Activated CD4-positive, alpha-beta T cell treated with anti-CD3 and anti-CD28 coated beads for 36 hours (primary cell): Measurements from ENCODE around the gene ANO6. TPM values are rescaled to one million over a fixed set of nuclear protein-coding genes. Genes with fewer than 3 reads are reported as not detected.

Source experiments
- ATAC-seq: fragments of 200-7000 bp; cut with Tn5 transposase; one replicate; pipeline ENCODE4 v1.10.0; 2021; ENCODE audit warnings: mild to moderate bottlenecking, moderate library complexity
- CTCF ChIA-PET: fragments of 350-600 bp; sonication (Branson Sonifier 250); formaldehyde crosslinking; loops from one replicate; lab custom pipeline; 2021; ENCODE audit warnings: antibody characterized with exemption; lab: Charles Lee
- POLR2A ChIA-PET: fragments of 350-600 bp; sonication (Branson Sonifier 250); formaldehyde crosslinking; loops from one replicate; lab custom pipeline; 2021; ENCODE audit warnings: antibody characterized with exemption, inconsistent platforms; lab: Charles Lee
- DNase-seq: peaks from one replicate; pipeline ENCODE4 v3.0.0-alpha.2; 2020
- H3K27ac Mint-ChIP-seq: one replicate; pipeline ENCODE4 v1.8.0; 2021; ENCODE audit warnings: mixed read lengths
- H3K27me3 Mint-ChIP-seq: one replicate; pipeline ENCODE4 v1.8.0; 2021; ENCODE audit warnings: mixed read lengths
- H3K36me3 Mint-ChIP-seq: one replicate; pipeline ENCODE4 v1.8.0; 2021; ENCODE audit warnings: low read depth, mixed read lengths
- H3K4me1 Mint-ChIP-seq: one replicate; pipeline ENCODE4 v1.8.0; 2021; ENCODE audit warnings: mixed read lengths
- H3K4me3 Mint-ChIP-seq: one replicate; pipeline ENCODE4 v1.8.0; 2021; ENCODE audit warnings: mild to moderate bottlenecking, moderate library complexity, mixed read lengths
- H3K9me3 Mint-ChIP-seq: one replicate; pipeline ENCODE4 v1.8.0; 2021; ENCODE audit warnings: low read depth, mixed read lengths
- intact Hi-C, 2 experiments: fragments of 100-400 bp; cut with DNase I in 1 of 2; cut with micrococcal nuclease in 1 of 2; formaldehyde crosslinking; loops; one replicate each; pipeline versions ENCODE4 v1.14.2 to v1.15.1; 2022 to 2024; cut with DNase I, micrococcal nuclease
- total RNA-seq, 2 experiments: library from RNA; stranded (reverse); gene quantifications; one replicate each; pipeline ENCODE4 v1.2.3, GENCODE V29; 2021

Gene ANO6
- total RNA-seq, 2 experiments from 2014 or later = 18.7 to 20.3 TPM

DNA sequence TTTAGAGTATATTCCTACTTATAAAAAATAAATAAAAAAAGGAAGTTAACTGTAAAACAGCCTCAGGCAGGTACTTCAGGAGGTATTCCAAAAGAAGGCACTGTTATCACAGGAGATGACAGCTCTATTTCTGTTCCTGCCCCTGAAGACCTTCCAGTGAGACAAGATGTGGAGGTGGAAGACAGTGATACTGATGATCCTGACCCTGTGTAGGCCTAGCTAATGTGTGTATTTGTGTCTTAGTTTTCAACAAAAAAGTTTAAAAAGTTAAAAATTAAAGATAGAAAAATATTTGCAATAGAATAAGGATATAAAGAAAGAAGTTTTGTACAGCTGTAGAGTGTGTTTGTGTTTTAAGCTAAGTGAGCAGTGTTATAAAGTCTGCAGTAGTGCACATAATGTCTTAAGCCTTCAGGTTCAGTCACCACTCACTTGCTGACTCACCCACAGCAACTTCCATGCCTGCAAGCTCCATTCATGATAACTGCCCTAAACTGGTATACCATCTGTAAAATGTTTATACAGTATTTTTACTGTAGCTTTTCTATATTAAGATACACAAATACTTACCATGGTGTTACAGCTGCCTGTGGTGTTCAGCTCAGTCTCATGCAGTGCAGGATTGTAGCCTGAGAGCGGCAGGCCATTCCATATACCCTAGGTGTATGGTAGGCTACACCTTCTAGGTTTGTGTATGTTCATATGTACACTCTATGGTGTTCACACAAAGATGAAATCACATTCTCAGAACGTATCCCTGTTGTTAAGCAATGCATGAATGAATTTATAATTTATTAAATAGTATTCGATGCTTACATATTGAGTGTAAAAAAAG lies 121.1 kb downstream of the ANO6 start:
- Mint-ChIP-seq H3K4me1 (no peaks in the 10 kb centered on the region), H3K36me3 (peaks cover 9% of the 10 kb centered on the region), H3K9me3 (no peaks in the 10 kb centered on the region), H3K27me3 (no peaks in the 10 kb centered on the region), H3K27ac (no peak overlapping the region), H3K4me3 (no peak overlapping the region)
- DNase-seq = no peak
- CTCF ChIA-PET = interaction anchor here (0.6 kb wide), 1 partner anchor 121 kb away, joined by 3 read pairs; the partner anchor contains the start of gene ANO6
- POLR2A ChIA-PET = no interaction called here
- no peak for ATAC-seq
- intact Hi-C loops = no loop called here

DNA sequence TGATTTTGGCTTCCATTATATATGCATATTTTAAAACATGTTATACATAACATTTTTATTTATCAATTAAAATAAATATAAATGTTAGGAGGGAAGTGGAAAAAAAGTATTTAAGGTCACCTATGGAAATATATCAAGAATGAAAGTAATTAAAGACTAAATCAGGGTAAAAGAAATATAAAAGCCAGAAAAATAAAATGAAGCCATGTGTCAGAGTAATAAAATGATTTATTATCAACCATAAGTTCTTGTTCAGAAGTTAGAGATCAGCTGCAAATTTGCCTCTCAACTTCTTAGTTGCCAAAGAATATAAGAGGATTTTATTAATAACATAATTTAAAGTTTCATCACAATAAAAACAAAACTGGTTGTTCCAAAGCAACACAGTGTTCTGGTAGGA lies 121.9 kb downstream of the ANO6 start:
- CTCF ChIA-PET = no interaction called here

DNA sequence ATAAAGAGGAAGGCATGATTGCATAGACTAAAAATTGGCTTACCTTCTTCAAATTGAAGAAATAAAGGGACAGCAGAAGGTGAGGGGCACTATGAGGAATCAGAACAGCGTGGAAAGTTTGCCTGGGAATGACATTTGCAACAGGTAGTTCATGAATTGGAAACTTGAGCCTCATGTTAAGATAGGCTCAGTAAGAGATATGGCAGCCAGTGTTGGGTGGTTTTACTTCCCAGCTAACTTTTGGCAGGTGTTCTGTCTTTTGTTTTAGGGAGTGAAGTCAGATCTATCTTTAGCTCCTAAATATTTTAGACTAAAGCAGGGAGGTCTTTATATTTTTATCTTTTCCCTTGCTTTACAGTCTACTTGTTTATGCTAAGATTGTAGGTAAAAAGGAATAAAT lies 122.4 kb downstream of the ANO6 start:
- DNase-seq (no peak), ATAC-seq (no peak)
- peaks cover 1% of the 10 kb centered on the region for H3K4me1 Mint-ChIP-seq
- POLR2A ChIA-PET = no interaction called here
- CTCF ChIA-PET = no interaction called here
- H3K27me3 Mint-ChIP-seq = no peaks in the 10 kb centered on the region
- H3K9me3 Mint-ChIP-seq = no peaks in the 10 kb centered on the region
- intact Hi-C loops = no loop called here
- no peaks in the 10 kb centered on the region for H3K36me3 Mint-ChIP-seq
- no peak overlapping the region for H3K4me3 Mint-ChIP-seq
- H3K27ac Mint-ChIP-seq = no peak overlapping the region

More for the DNA sequence above, 121.9 kb downstream of the ANO6 start:
- H3K36me3 Mint-ChIP-seq = peaks cover under 1% of the 10 kb centered on the region
- POLR2A ChIA-PET = no interaction called here
- intact Hi-C loops = no loop called here
- ATAC-seq (no peak), DNase-seq (no peak)
- H3K27ac Mint-ChIP-seq = no peak overlapping the region
- no peaks in the 10 kb centered on the region for H3K4me1 Mint-ChIP-seq
- H3K9me3 Mint-ChIP-seq = no peaks in the 10 kb centered on the region
- no peak overlapping the region for H3K4me3 Mint-ChIP-seq
- no peaks in the 10 kb centered on the region for H3K27me3 Mint-ChIP-seq

DNA sequence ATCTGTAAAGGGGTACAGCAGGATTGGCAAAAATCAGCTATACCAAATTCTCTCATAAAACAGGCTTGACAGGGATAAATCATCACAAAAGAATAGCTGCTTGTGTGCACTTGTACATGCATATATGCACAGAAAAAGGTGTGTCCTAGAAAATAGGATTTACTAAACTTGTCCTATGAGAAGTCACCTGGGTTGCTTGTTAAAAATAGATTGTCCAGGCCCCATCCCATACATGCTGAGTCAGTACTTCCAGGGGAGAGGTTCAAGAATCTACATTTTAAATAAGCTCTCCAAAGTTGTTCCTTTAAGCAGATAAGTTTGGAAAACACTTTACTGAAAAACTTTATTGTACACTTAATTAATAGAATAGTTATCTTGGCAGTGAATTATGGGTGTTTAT lies 123.1 kb downstream of the ANO6 start:
- ChIA-PET CTCF (no interaction called here), POLR2A (no interaction called here)
- Mint-ChIP-seq H3K9me3 (no peaks in the 10 kb centered on the region), H3K36me3 (no peaks in the 10 kb centered on the region), H3K4me1 (peaks cover 4% of the 10 kb centered on the region), H3K27me3 (no peaks in the 10 kb centered on the region), H3K27ac (no peak overlapping the region), H3K4me3 (no peak overlapping the region)
- ATAC-seq = no peak
- intact Hi-C loops = no loop called here
- no peak for DNase-seq

DNA sequence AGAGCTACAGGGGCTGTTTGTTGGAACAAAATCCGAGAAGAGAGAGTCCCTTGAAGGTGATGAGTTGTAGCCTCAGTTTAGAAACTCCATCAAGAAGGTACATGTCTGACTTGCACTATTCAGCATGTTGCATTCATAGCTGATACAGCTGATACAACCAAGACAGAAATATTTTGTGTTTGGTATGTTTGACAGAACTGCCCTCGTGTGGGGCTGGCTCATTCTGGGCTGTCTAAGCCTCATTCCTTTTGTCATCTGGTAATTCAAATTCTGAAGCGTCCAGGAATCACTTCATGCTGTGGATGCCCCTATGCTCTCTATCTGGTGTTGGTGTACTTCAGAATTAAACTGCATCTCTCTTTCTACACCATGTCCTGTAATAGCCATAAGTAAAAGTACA lies 126.3 kb downstream of the ANO6 start:
- POLR2A ChIA-PET = no interaction called here
- CTCF ChIA-PET = interaction anchor here (0.6 kb wide), 1 partner anchor 397 kb away, joined by 3 read pairs; no protein-coding TSS in a partner anchor
- Mint-ChIP-seq H3K4me3 (no peak overlapping the region), H3K9me3 (no peaks in the 10 kb centered on the region), H3K4me1 (peaks cover 4% of the 10 kb centered on the region), H3K27me3 (no peaks in the 10 kb centered on the region), H3K36me3 (peaks cover 3% of the 10 kb centered on the region), H3K27ac (no peak overlapping the region)
- intact Hi-C loops = no loop called here
- ATAC-seq (no peak), DNase-seq (no peak)

DNA sequence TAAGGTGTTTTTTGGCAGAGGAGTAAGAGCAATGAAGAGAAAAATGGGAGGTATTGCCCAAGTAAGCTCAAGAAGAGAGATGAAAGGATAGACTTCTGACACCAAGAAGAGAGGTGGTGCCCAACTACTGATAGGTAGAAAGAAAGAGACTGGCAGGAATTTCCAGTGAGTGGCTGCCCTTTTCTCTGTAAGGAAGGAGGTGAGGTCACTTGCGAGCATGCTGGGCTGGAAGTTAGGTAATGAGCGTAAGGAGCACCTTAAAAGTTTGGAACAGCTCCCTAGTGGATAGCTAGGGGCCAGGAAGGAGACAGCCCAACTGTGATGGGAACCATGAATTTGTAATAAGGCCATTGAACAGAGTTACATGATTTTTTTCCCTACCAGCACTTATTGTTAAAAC lies 127.0 kb downstream of the ANO6 start:
- DNase-seq (no peak), ATAC-seq (no peak)
- no peaks in the 10 kb centered on the region for H3K9me3 Mint-ChIP-seq
- no peaks in the 10 kb centered on the region for H3K27me3 Mint-ChIP-seq
- peaks cover 3% of the 10 kb centered on the region for H3K36me3 Mint-ChIP-seq
- POLR2A ChIA-PET = interaction anchor here (0.7 kb wide), 1 partner anchor 11 kb away, joined by 3 read pairs; no protein-coding TSS in a partner anchor
- peaks cover 4% of the 10 kb centered on the region for H3K4me1 Mint-ChIP-seq
- H3K27ac Mint-ChIP-seq = no peak overlapping the region
- intact Hi-C loops = no loop called here
- no peak overlapping the region for H3K4me3 Mint-ChIP-seq
- CTCF ChIA-PET = interaction anchor here (0.6 kb wide), 1 partner anchor 9 kb away, joined by 3 read pairs; no protein-coding TSS in a partner anchor

DNA sequence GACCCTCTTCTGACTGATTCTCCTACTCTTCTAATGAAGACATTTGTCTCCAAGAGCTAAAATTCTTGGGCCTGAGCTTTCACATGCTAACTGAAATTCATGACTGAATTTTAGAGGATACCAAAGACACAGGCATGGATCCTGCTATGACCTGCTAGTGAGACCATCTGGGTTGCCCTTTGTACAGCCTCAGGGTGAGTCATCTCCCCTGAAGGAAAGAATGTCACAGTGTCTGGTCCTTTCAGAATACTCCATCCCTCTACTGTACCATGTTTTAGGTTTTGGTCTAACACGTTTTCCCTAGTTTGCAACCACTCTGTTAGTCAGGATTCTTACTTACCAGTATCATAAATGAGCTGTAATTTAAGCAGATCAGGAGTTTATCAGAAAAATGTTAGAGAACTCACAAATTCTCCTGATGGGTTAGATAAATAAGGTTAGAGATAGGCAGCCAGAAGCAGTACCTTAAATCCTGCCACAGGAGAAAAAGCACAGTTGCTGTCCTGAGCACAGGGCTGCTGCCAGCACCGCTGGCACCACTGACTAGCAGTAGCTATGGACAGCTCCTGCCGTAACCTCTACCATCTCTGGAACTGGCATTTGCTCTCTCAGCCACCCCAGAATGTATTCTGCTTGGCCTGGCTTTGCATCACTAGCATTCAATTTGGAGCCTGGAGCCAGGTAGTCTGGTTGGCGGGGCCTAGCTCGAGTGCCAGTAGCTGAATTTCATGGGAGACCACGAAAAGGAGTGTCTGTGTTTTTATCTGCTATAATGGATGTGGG lies 127.6 kb downstream of the ANO6 start:
- Mint-ChIP-seq H3K9me3 (no peaks in the 10 kb centered on the region), H3K27me3 (no peaks in the 10 kb centered on the region), H3K27ac (no peak overlapping the region), H3K4me3 (no peak overlapping the region), H3K4me1 (peaks cover 4% of the 10 kb centered on the region), H3K36me3 (peaks cover 8% of the 10 kb centered on the region)
- DNase-seq (no peak), ATAC-seq (peak; percentile 64)
- CTCF ChIA-PET = interaction anchor here (0.5 to 0.6 kb wide), 2 partner anchors 10 to 129 kb away, joined by 3 to 6 read pairs; no protein-coding TSS in a partner anchor
- intact Hi-C loops = no loop called here
- POLR2A ChIA-PET = interaction anchor here (0.7 kb wide), 1 partner anchor 12 kb away, joined by 3 read pairs; no protein-coding TSS in a partner anchor

DNA sequence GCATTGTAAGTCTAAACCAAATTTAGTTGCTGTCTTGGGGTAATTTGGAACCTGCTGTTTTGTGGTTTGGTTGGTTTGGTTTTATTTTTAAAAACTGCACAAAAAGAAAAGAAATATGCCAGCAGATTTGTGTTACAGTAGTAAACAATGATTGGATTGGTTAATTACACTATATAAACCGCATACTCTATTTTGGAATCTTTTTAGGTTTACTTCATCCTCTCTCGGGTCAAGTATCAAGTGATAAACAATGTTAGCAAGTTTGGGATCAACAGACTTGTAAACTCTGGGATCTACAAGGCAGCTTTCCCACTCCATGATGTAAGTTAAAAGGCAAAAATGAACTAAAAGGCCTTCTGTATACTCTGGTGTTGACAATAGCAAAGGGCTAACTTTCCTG lies 132.4 kb downstream of the ANO6 start:
- ATAC-seq = no peak
- Mint-ChIP-seq H3K4me1 (peaks cover 2% of the 10 kb centered on the region), H3K9me3 (no peaks in the 10 kb centered on the region), H3K27ac (no peak overlapping the region), H3K27me3 (no peaks in the 10 kb centered on the region), H3K36me3 (peaks cover 44% of the 10 kb centered on the region), H3K4me3 (no peak overlapping the region)
- ChIA-PET CTCF (no interaction called here), POLR2A (no interaction called here)
- intact Hi-C loops = no loop called here
- no peak for DNase-seq

DNA sequence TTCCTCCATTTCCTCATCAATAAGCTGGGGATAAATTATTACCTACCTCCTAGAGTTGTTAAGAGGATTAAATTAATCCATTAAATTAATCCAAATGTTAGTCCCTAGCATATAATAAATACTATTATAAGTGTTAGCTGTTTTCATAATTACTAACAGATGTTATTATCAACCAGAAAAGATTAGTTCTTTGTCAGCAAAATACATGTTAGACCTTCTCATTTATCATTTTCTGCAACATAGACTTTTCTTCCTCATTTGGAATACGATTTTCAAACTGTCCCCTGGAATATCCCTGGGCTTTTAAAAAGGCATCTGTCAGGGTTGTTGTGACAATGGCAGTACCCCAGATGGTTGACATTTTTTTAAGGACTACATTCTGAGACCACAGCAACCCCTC lies 133.1 kb downstream of the ANO6 start:
- CTCF ChIA-PET = interaction anchor here (0.5 kb wide), 1 partner anchor 124 kb away, joined by 5 read pairs; no protein-coding TSS in a partner anchor
- Mint-ChIP-seq H3K27me3 (no peaks in the 10 kb centered on the region), H3K27ac (no peak overlapping the region), H3K9me3 (no peaks in the 10 kb centered on the region), H3K36me3 (peaks cover 47% of the 10 kb centered on the region), H3K4me1 (peaks cover 4% of the 10 kb centered on the region), H3K4me3 (no peak overlapping the region)
- intact Hi-C loops = no loop called here
- ATAC-seq = no peak
- no peak for DNase-seq
- POLR2A ChIA-PET = no interaction called here

DNA sequence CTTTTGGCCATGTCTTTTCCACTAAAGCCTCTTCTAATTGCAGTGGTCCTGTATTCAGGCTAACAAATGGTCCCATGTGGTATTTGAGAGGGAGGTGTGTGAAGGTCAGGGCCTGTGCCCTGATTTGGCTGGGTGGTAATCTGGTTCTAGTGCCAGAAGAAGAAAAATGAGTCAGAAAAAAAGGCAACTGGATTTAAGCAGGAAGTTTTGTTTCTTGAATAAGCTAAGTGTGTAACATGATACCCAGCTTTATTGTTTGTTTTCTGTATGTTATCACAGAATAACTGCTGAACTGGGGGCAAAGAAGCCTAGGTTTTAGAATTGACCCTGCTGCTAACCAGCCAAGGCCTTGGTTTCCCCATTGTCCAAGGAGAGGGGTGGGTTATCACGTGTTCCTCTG lies 134.0 kb downstream of the ANO6 start:
- H3K9me3 Mint-ChIP-seq = no peaks in the 10 kb centered on the region
- DNase-seq (no peak), ATAC-seq (no peak)
- no peak overlapping the region for H3K4me3 Mint-ChIP-seq
- CTCF ChIA-PET = no interaction called here
- H3K27ac Mint-ChIP-seq = no peak overlapping the region
- no peaks in the 10 kb centered on the region for H3K27me3 Mint-ChIP-seq
- peaks cover 50% of the 10 kb centered on the region for H3K36me3 Mint-ChIP-seq
- H3K4me1 Mint-ChIP-seq = peaks cover 9% of the 10 kb centered on the region
- intact Hi-C loops = no loop called here
- POLR2A ChIA-PET = no interaction called here

DNA sequence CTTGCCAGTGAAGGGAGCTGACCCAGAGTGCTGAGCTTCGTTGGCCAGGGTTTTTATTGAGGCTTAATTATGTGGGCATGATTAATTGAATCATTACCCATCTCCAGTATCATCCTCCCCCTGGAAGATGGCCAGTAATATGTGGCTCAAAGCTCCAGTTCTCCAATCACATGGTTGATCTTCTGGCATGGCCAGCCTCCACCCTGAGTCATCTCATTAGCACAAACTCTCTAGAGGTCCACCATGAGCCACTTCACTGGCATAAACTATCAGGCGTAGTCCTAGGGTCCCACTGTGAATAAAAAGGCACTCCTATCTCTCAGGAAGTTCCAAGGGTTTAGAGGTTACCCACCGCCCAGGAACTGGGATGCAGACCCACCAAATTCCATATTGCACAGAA lies 135.0 kb downstream of the ANO6 start:
- H3K27ac Mint-ChIP-seq = no peak overlapping the region
- ChIA-PET CTCF (no interaction called here), POLR2A (no interaction called here)
- ATAC-seq = no peak
- intact Hi-C loops = no loop called here
- H3K36me3 Mint-ChIP-seq = peaks cover 55% of the 10 kb centered on the region
- no peak for DNase-seq
- H3K4me3 Mint-ChIP-seq = no peak overlapping the region
- H3K4me1 Mint-ChIP-seq = peaks cover 14% of the 10 kb centered on the region
- H3K9me3 Mint-ChIP-seq = no peaks in the 10 kb centered on the region
- no peaks in the 10 kb centered on the region for H3K27me3 Mint-ChIP-seq
